PC-3 (cell line): ENCODE data around the gene CEP131. TPM values are rescaled to one million over a fixed set of nuclear protein-coding genes. Genes with fewer than 3 reads are reported as not detected.

Source experiments
- ATAC-seq: fragments of 200-7000 bp; cut with Tn5 transposase; 2 replicates; pipeline ENCODE4 v1.9.1; 2020; ENCODE audit warnings: mild to moderate bottlenecking, moderate library complexity
- BruUV-seq: library from RNA; stranded (reverse); fragments of 400-500 nt; replicated peaks from 2 replicates; lab custom pipeline; 2021; lab: Mats Ljungman, UMichigan
- CTCF ChIA-PET: fragments of 300-600 bp; sonication (Branson Sonifier 250); formaldehyde crosslinking; loops from one replicate; lab custom pipeline; 2022; ENCODE audit warnings: antibody characterized with exemption; lab: Charles Lee
- POLR2A ChIA-PET: fragments of 300-600 bp; sonication (Branson Sonifier 250); formaldehyde crosslinking; loops from one replicate; lab custom pipeline; 2022; ENCODE audit warnings: antibody characterized with exemption; ENCODE audit not compliant: unreplicated experiment; lab: Charles Lee
- DNase-seq: peaks from one replicate; pipeline ENCODE4 v3.0.0-alpha.2; 2015
- H2AFZ ChIP-seq: fragments of 300-600 bp; sonication (generic); 2 replicates; pipeline ENCODE4 v1.6.0; 2016; ENCODE audit warnings: antibody characterized with exemption, low read length
- H3F3A ChIP-seq: fragments of 300-600 bp; sonication (generic); one replicate; pipeline ENCODE4 v1.6.0; 2017; ENCODE audit warnings: antibody characterized with exemption, low read length, control low read depth, mild to moderate bottlenecking; ENCODE audit not compliant: unreplicated experiment
- H3K27ac ChIP-seq: fragments of 300-600 bp; sonication (generic); 2 replicates; pipeline ENCODE4 v1.5.1; 2016; ENCODE audit warnings: mild to moderate bottlenecking, low read length
- H3K27me3 ChIP-seq: fragments of 300-600 bp; sonication (generic); 2 replicates; pipeline ENCODE4 v1.6.1; 2016; ENCODE audit warnings: low read length, mixed read lengths
- H3K36me3 ChIP-seq: fragments of 300-600 bp; sonication (generic); 2 replicates; pipeline ENCODE4 v1.6.1; 2016; ENCODE audit warnings: low read depth, mixed run types, low read length, mixed read lengths
- H3K4me1 ChIP-seq: fragments of 300-600 bp; sonication (generic); 2 replicates; pipeline ENCODE4 v1.5.1; 2016; ENCODE audit warnings: low read length; ENCODE audit not compliant: insufficient read depth
- H3K4me2 ChIP-seq: fragments of 300-600 bp; sonication (generic); 2 replicates; pipeline ENCODE4 v1.6.0; 2016; ENCODE audit warnings: low read length
- H3K4me3 ChIP-seq: fragments of 300-600 bp; sonication (generic); 2 replicates; pipeline ENCODE4 v1.5.1; 2016; ENCODE audit warnings: mild to moderate bottlenecking, low read length, mixed read lengths
- H3K79me2 ChIP-seq: fragments of 300-600 bp; sonication (generic); 2 replicates; pipeline ENCODE4 v1.6.1; 2017; ENCODE audit warnings: low read length, mixed read lengths
- H3K9ac ChIP-seq: fragments of 300-600 bp; sonication (generic); 2 replicates; pipeline ENCODE4 v1.6.0; 2016; ENCODE audit warnings: mild to moderate bottlenecking, low read length
- H3K9me2 ChIP-seq: fragments of 300-600 bp; sonication (generic); replicated peaks from 2 replicates; pipeline ENCODE4 v1.6.1; 2016; ENCODE audit warnings: mixed run types, low read length, mixed read lengths
- H3K9me3 ChIP-seq: fragments of 300-600 bp; sonication (generic); 2 replicates; pipeline ENCODE4 v1.6.1; 2016; ENCODE audit warnings: low read length, mixed read lengths
- H4K20me1 ChIP-seq: fragments of 300-600 bp; sonication (generic); 2 replicates; pipeline ENCODE4 v1.6.1; 2016; ENCODE audit warnings: low read length, mixed read lengths
- EZH2 ChIP-seq: fragments of 300-600 bp; sonication (generic); IDR thresholded peaks from one replicate; pipeline ENCODE4 v1.6.1; 2017; ENCODE audit warnings: antibody characterized with exemption, mild to moderate bottlenecking, low read length; ENCODE audit not compliant: unreplicated experiment
- EZH2phosphoT487 ChIP-seq: fragments of 300-600 bp; sonication (generic); IDR thresholded peaks from 2 replicates; pipeline ENCODE4 v1.6.1; 2018; ENCODE audit warnings: mild to moderate bottlenecking, antibody characterized with exemption, low read length, borderline replicate concordance
- intact Hi-C: fragments of 100-400 bp; cut with micrococcal nuclease; formaldehyde crosslinking; loops from 2 replicates; pipeline ENCODE4 v1.9.0; 2023
- total RNA-seq: library from RNA; depleted of rRNA; stranded (reverse); fragments of >200 nt; gene quantifications from 2 replicates; pipeline ENCODE4 v1.2.3, GENCODE V29; 2014
- TF ChIP-seq, protein P1 (sequence below): fragments of 300-600 bp; sonication (generic); conservative IDR thresholded peaks from 2 replicates; pipeline ENCODE4 v1.5.1; 2017; ENCODE audit warnings: antibody characterized with exemption, low read depth, mild to moderate bottlenecking, low read length

CEP131 gene
- total RNA-seq, 1 experiment from 2014 or later = 32.1 TPM

DNA sequence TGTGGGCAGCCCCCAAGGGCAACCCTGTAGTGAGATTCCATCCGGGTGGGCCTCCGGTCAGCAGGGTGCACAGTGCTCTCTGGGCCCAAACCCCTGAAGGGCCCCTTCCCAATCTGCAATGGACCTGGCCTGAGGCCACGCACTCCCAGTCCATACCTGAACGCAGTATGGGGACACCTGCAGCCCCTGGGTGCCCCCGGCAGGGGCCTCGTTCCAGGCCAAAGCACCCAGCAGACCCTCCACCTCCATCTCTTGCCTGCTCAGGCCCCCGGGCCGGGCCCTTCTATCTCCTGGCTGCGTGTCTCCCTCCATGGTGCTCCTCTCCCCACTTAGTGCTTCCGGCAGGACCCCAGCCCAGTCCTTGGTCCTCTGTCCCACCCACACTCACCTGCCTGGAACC lies 39.4 kb downstream of the CEP131 start:
- Histone ChIP-seq H3K9me3 (no peaks in the 10 kb centered on the region), H4K20me1 (no peaks in the 10 kb centered on the region), H3K9ac (no peak overlapping the region), H3K4me3 (no peak overlapping the region), H3K36me3 (no peaks in the 10 kb centered on the region), H3K4me2 (no peak overlapping the region), H3K9me2 (no peaks in the 10 kb centered on the region), H2AFZ (no peak overlapping the region), H3K27me3 (no peaks in the 10 kb centered on the region), H3F3A (no peaks in the 10 kb centered on the region), H3K27ac (no peak overlapping the region), H3K79me2 (no peaks in the 10 kb centered on the region), H3K4me1 (no peaks in the 10 kb centered on the region)
- ChIA-PET CTCF (no interaction called here), POLR2A (no interaction called here)
- TF ChIP-seq EZH2phosphoT487 (no peak), EZH2 (no peak)
- TF ChIP-seq, protein P1, sequence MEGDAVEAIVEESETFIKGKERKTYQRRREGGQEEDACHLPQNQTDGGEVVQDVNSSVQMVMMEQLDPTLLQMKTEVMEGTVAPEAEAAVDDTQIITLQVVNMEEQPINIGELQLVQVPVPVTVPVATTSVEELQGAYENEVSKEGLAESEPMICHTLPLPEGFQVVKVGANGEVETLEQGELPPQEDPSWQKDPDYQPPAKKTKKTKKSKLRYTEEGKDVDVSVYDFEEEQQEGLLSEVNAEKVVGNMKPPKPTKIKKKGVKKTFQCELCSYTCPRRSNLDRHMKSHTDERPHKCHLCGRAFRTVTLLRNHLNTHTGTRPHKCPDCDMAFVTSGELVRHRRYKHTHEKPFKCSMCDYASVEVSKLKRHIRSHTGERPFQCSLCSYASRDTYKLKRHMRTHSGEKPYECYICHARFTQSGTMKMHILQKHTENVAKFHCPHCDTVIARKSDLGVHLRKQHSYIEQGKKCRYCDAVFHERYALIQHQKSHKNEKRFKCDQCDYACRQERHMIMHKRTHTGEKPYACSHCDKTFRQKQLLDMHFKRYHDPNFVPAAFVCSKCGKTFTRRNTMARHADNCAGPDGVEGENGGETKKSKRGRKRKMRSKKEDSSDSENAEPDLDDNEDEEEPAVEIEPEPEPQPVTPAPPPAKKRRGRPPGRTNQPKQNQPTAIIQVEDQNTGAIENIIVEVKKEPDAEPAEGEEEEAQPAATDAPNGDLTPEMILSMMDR = no peak
- ATAC-seq (no peak), DNase-seq (no peak)
- BruUV-seq = no TSS peak
- intact Hi-C loops = no loop called here

DNA sequence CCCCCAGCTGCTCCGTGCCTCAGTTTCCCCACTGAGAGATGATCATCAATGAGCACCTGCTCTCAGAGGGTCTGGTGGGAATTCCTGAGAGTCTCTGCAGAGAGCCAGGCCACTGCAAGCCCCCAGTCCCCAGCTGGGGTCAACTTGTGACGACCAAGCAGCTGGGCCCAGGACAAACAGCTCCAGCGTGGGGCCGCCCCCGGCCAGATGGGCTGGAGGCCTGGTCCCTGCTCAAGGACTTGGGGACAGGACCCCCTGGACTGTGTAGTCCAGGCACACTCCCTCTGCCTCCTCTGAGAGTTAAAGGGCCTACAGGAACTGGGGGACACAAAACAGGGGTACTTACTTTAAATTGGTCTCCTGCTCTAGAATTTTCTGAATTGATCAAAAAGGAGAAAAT lies 40.2 kb downstream of the CEP131 start:
- BruUV-seq = no TSS peak
- Histone ChIP-seq H3K27ac (no peak overlapping the region), H3K9ac (no peak overlapping the region), H2AFZ (no peak overlapping the region), H3K27me3 (no peaks in the 10 kb centered on the region), H3K79me2 (no peaks in the 10 kb centered on the region), H3K9me2 (no peaks in the 10 kb centered on the region), H3K36me3 (no peaks in the 10 kb centered on the region), H3K4me3 (no peak overlapping the region), H3K9me3 (no peaks in the 10 kb centered on the region), H4K20me1 (no peaks in the 10 kb centered on the region), H3F3A (no peaks in the 10 kb centered on the region), H3K4me2 (no peak overlapping the region), H3K4me1 (no peaks in the 10 kb centered on the region)
- TF ChIP-seq, protein P1 = no peak
- no peak for TF ChIP-seq EZH2phosphoT487
- TF ChIP-seq EZH2 = no peak
- ATAC-seq (no peak), DNase-seq (no peak)
- ChIA-PET CTCF (no interaction called here), POLR2A (no interaction called here)
- intact Hi-C loops = no loop called here

DNA sequence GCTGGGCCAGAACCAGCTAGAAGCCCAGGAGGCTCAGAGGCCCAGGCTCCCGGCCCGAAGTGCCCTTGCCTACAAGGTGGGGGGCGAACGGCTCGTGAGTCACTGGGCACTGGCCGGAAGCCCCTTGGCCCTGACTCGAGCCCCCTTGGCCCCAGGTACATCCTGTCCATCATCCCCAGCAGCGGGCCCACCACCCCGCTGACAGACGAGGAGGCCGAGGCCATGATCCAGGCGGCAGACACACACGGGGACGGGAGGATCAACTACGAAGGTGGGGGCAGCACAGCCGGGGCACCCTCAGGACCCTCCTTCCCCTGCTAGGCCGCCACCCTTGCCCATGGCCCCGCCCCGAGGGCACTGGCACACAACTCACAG lies 41.0 kb downstream of the CEP131 start:
- BruUV-seq = no TSS peak
- POLR2A ChIA-PET = no interaction called here
- H2AFZ ChIP-seq = no peak overlapping the region
- H3K9ac ChIP-seq = no peak overlapping the region
- TF ChIP-seq EZH2 (no peak), EZH2phosphoT487 (no peak)
- TF ChIP-seq, protein P1 = no peak
- H3K27me3 ChIP-seq = no peaks in the 10 kb centered on the region
- intact Hi-C loops = no loop called here
- DNase-seq (no peak), ATAC-seq (no peak)
- no peaks in the 10 kb centered on the region for H3F3A ChIP-seq
- no peaks in the 10 kb centered on the region for H3K9me3 ChIP-seq
- no peak overlapping the region for H3K27ac ChIP-seq
- no peaks in the 10 kb centered on the region for H3K79me2 ChIP-seq
- H3K4me1 ChIP-seq = no peaks in the 10 kb centered on the region
- no peaks in the 10 kb centered on the region for H4K20me1 ChIP-seq
- CTCF ChIA-PET = no interaction called here
- no peak overlapping the region for H3K4me3 ChIP-seq
- H3K9me2 ChIP-seq = no peaks in the 10 kb centered on the region
- H3K4me2 ChIP-seq = no peak overlapping the region
- H3K36me3 ChIP-seq = no peaks in the 10 kb centered on the region
